ENCODE results near the gene TTC34.
"Not testable (repeated sequence)": the region's sequence is repeated elsewhere in the genome, so short reads cannot be mapped to it uniquely, and the experiment has no call there.

The TTC34 gene

DNA sequence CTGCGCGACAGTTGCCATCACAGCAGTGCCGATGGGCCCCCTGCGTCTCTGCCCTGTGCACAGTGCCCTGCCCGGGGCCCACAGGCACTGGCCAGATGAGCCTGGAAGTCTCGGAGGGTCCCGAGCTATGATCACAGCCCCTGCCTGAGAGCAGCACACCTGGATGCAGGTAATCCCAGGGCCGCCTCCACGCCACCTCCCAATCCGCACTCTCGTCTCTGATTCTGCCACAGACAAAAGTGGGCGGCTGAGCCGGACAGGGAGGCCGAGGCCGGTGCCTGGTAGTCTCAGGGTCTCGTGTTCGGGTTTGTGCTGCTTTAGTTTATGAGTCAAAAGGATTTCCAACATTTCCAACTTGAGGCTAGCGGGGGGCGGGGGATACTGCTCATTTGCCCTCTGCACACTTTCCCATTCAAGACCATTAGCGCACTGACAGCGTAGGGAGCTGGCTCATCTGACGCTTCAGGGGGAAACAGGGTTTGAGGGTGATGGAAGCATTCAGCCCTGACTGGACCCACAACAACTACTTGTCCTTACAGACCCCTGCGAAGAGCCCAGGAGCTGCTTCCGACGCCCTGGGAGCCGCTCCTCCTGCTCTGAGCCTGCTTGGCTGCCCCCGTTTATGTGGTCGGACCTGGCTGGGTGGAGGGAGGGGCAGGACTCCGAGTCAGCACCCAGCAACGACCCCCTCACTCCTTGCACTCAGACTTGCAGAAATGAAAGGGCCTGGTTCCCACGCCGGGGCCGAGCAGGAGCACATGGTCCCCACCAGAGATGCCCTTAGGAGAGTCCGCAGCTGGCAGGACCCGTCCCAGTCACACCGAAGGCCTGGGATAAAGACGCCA is 1.8 kb upstream of the TTC34 start:
- TF ChIP-seq, protein P1, sequence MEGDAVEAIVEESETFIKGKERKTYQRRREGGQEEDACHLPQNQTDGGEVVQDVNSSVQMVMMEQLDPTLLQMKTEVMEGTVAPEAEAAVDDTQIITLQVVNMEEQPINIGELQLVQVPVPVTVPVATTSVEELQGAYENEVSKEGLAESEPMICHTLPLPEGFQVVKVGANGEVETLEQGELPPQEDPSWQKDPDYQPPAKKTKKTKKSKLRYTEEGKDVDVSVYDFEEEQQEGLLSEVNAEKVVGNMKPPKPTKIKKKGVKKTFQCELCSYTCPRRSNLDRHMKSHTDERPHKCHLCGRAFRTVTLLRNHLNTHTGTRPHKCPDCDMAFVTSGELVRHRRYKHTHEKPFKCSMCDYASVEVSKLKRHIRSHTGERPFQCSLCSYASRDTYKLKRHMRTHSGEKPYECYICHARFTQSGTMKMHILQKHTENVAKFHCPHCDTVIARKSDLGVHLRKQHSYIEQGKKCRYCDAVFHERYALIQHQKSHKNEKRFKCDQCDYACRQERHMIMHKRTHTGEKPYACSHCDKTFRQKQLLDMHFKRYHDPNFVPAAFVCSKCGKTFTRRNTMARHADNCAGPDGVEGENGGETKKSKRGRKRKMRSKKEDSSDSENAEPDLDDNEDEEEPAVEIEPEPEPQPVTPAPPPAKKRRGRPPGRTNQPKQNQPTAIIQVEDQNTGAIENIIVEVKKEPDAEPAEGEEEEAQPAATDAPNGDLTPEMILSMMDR (IDR thresholded peaks at IDR 0.05; ENCODE audit: control insufficient read depth, insufficient read depth, low read depth, low read length, missing control alignments), result no peak
- no peak for DNase-seq (ENCODE audit: low read depth)
- H3K4me3 ChIP-seq (ENCODE audit: control insufficient read depth, low read depth, low read length), result no peak overlapping the region

DNA sequence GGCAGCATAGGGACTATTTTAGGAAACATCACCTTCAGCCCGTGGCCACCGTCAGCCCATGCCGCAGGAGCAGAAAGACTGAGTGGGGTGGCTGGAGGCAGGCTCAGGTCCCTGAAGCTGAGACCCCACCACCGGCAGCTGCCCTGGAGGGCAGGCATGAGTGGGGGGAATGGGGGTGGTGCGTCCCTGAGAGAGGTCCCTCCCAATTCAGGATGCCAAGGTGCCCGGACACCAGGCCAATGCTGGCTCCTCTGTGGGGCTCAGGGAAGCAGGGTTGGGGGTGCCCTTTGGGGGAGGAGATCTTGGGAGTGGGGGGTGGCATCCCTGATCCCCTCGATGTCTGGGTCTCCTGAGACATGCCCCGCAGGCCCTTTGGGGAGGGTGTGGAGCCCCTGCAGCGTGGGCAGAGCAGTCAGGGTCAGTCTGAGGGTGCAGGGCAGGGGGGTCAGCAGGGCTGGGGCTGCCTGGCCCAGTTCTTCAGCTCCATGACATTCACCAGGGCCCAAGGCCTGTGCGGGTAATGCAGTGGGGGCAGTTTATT is 998 bp upstream of the TTC34 start:
- no peak for DNase-seq (ENCODE audit: low read depth)
- TF ChIP-seq, protein P1 (IDR thresholded peaks at IDR 0.05; ENCODE audit: control insufficient read depth, insufficient read depth, low read depth, low read length, missing control alignments), result no peak
- no peak overlapping the region for H3K4me3 ChIP-seq (ENCODE audit: control insufficient read depth, low read depth, low read length)

DNA sequence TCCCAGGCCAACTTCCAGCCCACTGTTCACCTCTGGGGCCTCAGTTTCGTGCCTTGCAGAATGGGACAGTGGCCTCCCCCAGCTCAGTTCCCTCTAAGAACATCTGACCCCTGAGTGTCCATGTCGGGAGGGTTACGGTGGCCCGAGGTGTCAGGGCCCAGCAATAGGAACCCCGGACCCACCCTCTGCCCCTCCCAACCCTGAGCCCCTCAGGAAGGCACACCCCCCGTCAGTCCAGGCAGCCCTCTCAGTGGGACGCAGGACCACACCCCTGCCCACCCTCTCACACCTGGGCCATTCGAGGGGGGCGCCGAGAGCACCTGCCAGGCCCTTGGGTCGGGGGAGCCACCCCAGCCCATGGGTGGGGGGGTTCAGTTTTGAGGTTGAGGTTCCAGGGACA is 447 bp downstream of the TTC34 start:
- TF ChIP-seq, protein P1 (IDR thresholded peaks at IDR 0.05; ENCODE audit: control insufficient read depth, insufficient read depth, low read depth, low read length, missing control alignments), result no peak
- no peak for DNase-seq (ENCODE audit: low read depth)
- no peak overlapping the region for H3K4me3 ChIP-seq (ENCODE audit: control insufficient read depth, low read depth, low read length)

DNA sequence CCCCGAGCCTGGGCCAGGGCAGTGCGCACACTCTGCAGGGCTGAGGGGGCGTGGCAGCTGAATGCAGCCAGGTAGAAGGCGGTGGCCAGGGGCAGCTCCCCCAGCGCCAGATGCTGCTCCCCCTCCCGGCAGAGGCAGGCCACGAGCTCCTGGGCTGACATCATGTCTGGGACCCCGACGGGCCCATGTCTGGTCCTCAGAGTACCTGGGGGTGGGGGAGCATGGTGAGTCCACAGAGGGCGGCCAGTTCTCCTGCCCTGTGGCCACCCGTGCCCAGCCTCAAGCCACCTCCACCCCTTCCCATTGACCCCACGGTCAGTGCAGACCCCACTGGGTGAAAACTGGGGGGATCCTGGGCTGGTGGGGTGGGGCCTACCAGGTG is 838 bp downstream of the TTC34 start:
- H3K4me3 ChIP-seq (ENCODE audit: control insufficient read depth, low read depth, low read length), result no peak overlapping the region
- TF ChIP-seq, protein P1 (IDR thresholded peaks at IDR 0.05; ENCODE audit: control insufficient read depth, insufficient read depth, low read depth, low read length, missing control alignments), result no peak
- no peak for DNase-seq (ENCODE audit: low read depth)

DNA sequence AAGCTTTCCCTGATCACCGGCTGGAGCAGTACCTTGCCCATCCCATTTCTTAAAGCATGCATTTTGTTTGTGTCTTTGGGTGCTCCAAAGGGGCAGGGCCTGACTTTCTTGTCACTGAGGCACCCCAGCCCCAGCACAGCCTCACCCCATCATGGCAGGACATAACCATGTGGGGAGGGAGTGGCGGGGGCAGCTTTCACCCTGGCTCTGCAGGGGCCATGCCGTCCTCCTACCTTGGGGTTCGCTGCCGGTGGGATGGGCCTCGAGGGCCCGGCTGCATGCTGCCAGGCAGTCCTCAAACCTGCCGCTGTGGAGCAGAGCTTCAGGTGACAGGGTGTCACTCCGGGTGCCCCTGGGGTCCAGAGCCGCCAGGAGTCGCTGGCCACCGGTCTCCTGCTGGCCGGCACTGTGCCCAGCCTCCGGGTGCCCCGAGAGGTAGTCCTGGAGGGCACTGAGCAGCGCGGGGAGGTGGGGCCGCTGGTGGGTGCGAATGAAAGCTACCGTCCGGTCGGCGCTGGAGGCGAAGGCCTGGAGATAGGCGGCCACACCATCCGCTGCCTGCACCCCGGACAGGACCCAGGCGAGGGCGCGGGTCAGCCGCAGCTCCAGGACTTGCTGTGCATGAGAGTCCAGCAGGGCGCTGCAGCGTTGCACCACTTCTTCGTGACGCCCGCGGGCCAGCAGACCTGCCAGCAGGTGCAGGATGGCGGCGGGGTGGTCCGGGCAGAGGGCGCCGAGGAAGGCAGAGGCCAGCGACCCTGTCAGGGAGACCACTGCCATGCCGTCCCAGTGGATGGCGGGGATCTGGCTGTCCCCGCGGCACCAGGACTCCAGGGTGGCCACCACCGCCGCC is 1.5 kb downstream of the TTC34 start:
- H3K4me3 ChIP-seq (ENCODE audit: control insufficient read depth, low read depth, low read length), result no peak overlapping the region
- DNase-seq (ENCODE audit: low read depth), result no peak
- TF ChIP-seq, protein P1 (IDR thresholded peaks at IDR 0.05; ENCODE audit: control insufficient read depth, insufficient read depth, low read depth, low read length, missing control alignments), result no peak

DNA sequence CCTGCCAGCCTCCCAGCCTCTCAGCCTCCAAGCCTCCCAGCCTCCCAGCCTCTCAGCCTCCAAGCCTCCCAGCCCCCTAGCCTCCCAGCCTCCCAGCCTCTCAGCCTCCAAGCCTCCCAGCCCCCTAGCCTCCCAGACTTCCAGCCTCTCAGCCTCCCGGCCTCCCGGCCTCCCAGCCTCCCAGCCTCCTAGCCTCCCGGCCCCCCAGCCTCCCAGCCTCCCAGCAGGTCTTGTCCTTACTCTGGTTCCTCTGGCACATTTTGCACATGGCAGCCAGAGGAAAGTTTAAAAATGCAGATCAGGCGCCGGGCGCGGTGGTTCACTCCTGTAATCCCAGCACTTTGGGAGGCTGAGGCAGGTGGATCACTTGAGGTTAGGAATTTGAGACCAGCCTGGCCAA is 2.5 kb downstream of the TTC34 start:
- H3K4me3 ChIP-seq (ENCODE audit: control insufficient read depth, low read depth, low read length); DNase-seq (ENCODE audit: low read depth): not testable (repeated sequence)

DNA sequence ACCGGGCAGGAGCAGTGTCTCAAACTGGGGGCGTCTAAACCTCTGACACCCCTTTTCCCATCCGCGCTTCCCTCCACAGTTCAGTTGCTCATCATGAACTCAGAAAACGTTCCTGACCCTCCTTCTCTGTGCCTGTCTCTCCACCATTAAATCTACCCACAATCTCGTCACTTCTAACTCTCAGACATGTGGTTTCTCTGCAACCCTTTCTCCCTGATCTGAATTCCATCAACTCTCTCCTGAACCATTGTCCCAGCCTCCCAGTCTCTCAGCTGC is 3.8 kb downstream of the TTC34 start:
- TF ChIP-seq, protein P1 (IDR thresholded peaks at IDR 0.05; ENCODE audit: control insufficient read depth, insufficient read depth, low read depth, low read length, missing control alignments), result no peak
- H3K4me3 ChIP-seq (ENCODE audit: control insufficient read depth, low read depth, low read length), result no peak overlapping the region

More for the DNA sequence above, 3.8 kb downstream of the TTC34 start:
- no peak for DNase-seq (ENCODE audit: low read depth)
